MM.1S (cell line): ENCODE data around the gene BBOX1.

Experiments
- DNase-seq: peaks from one replicate; pipeline ENCODE4 v3.0.0-alpha.2; 2015
- H2AFZ ChIP-seq: fragments of 300-600 bp; sonication (generic); 2 replicates; pipeline ENCODE4 v1.6.0; 2016; ENCODE audit warnings: antibody characterized with exemption, low read length
- H3F3A ChIP-seq: fragments of 300-600 bp; sonication (generic); 2 replicates; pipeline ENCODE4 v1.6.1; 2016; ENCODE audit warnings: mild to moderate bottlenecking, antibody characterized with exemption, low read length, moderate library complexity, mixed read lengths; ENCODE audit not compliant: insufficient read depth
- H3K27ac ChIP-seq: fragments of 300-600 bp; sonication (generic); 2 replicates; pipeline ENCODE4 v1.5.1; 2016; ENCODE audit warnings: mild to moderate bottlenecking, low read length
- H3K27me3 ChIP-seq: fragments of 300-600 bp; sonication (generic); replicated peaks from 2 replicates; pipeline ENCODE4 v1.6.0; 2016; ENCODE audit warnings: low read length; ENCODE audit not compliant: insufficient read depth
- H3K36me3 ChIP-seq: fragments of 300-600 bp; sonication (generic); replicated peaks from 2 replicates; pipeline ENCODE4 v1.6.1; 2016; ENCODE audit warnings: mild to moderate bottlenecking, low read length, mixed read lengths; ENCODE audit not compliant: insufficient read depth
- H3K4me1 ChIP-seq: fragments of 300-600 bp; sonication (generic); 2 replicates; pipeline ENCODE4 v1.6.1; 2016; ENCODE audit warnings: low read length, mixed read lengths
- H3K4me2 ChIP-seq: fragments of 300-600 bp; sonication (generic); 2 replicates; pipeline ENCODE4 v1.6.0; 2016; ENCODE audit warnings: low read depth, low read length
- H3K4me3 ChIP-seq: fragments of 300-600 bp; sonication (generic); 2 replicates; pipeline ENCODE4 v1.5.1; 2016; ENCODE audit warnings: low read length, mixed read lengths
- H3K79me2 ChIP-seq: fragments of 300-600 bp; sonication (generic); 2 replicates; pipeline ENCODE4 v1.6.1; 2016; ENCODE audit warnings: mixed run types, low read length, mixed read lengths
- H3K9ac ChIP-seq: fragments of 300-600 bp; sonication (generic); 2 replicates; pipeline ENCODE4 v1.6.1; 2016; ENCODE audit warnings: low read length, mixed read lengths
- H3K9me2 ChIP-seq: fragments of 300-600 bp; sonication (generic); replicated peaks from 2 replicates; pipeline ENCODE4 v1.6.1; 2016; ENCODE audit warnings: mild to moderate bottlenecking, low read length, mixed read lengths; ENCODE audit not compliant: insufficient read depth
- H3K9me3 ChIP-seq: fragments of 300-600 bp; sonication (generic); replicated peaks from 2 replicates; pipeline ENCODE4 v1.6.1; 2016; ENCODE audit warnings: mild to moderate bottlenecking, low read length, mixed read lengths; ENCODE audit not compliant: insufficient read depth
- H4K20me1 ChIP-seq: fragments of 300-600 bp; sonication (generic); 2 replicates; pipeline ENCODE4 v1.6.1; 2016; ENCODE audit warnings: mild to moderate bottlenecking, low read length, moderate library complexity, mixed read lengths; ENCODE audit not compliant: insufficient read depth
- EZH2 ChIP-seq: fragments of 300-600 bp; sonication (generic); optimal IDR thresholded peaks from 2 replicates; pipeline ENCODE3; 2017; ENCODE audit warnings: low read depth, mild to moderate bottlenecking, antibody characterized with exemption, low read length, mixed read lengths
- EZH2phosphoT487 ChIP-seq: fragments of 300-600 bp; sonication (generic); IDR thresholded peaks from 2 replicates; pipeline ENCODE4 v1.6.1; 2018; ENCODE audit warnings: antibody characterized with exemption, low read length
- TF ChIP-seq, protein P1 (sequence below): fragments of 300-600 bp; sonication (generic); IDR thresholded peaks from 2 replicates; pipeline ENCODE4 v1.5.1; 2016; ENCODE audit warnings: antibody characterized with exemption, low read length, mixed read lengths

The BBOX1 gene

DNA sequence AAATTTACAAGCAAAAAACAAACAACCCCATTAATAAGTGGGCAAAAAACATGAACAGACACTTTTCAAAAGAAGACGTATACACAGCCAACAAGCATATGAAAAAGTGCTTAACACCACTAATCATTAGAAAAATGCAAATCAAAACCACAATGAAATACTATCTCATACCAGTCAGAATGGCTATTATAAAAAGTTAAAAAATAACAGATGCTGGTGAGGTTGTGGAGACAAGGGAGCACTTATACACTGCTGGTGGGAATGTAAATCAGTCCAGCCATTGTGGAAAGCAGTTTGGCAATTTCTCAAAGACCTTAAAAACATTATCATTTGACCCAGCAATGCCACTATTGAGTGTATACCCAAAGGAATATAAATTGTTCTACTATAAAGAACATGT lies 72.3 kb downstream of the BBOX1 start:
- H3K4me1 ChIP-seq: no peaks in the 10 kb centered on the region
- H3K4me3 ChIP-seq: no peak overlapping the region
- no peaks in the 10 kb centered on the region for H3K36me3 ChIP-seq
- no peaks in the 10 kb centered on the region for H3F3A ChIP-seq
- no peak overlapping the region for H3K9ac ChIP-seq
- no peak overlapping the region for H3K4me2 ChIP-seq
- no peaks in the 10 kb centered on the region for H3K27me3 ChIP-seq
- H2AFZ ChIP-seq: no peak overlapping the region
- TF ChIP-seq, protein P1, sequence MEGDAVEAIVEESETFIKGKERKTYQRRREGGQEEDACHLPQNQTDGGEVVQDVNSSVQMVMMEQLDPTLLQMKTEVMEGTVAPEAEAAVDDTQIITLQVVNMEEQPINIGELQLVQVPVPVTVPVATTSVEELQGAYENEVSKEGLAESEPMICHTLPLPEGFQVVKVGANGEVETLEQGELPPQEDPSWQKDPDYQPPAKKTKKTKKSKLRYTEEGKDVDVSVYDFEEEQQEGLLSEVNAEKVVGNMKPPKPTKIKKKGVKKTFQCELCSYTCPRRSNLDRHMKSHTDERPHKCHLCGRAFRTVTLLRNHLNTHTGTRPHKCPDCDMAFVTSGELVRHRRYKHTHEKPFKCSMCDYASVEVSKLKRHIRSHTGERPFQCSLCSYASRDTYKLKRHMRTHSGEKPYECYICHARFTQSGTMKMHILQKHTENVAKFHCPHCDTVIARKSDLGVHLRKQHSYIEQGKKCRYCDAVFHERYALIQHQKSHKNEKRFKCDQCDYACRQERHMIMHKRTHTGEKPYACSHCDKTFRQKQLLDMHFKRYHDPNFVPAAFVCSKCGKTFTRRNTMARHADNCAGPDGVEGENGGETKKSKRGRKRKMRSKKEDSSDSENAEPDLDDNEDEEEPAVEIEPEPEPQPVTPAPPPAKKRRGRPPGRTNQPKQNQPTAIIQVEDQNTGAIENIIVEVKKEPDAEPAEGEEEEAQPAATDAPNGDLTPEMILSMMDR: no peak
- TF ChIP-seq EZH2phosphoT487 (no peak), EZH2 (no peak)
- H3K79me2 ChIP-seq: no peaks in the 10 kb centered on the region
- no peaks in the 10 kb centered on the region for H3K9me3 ChIP-seq
- H4K20me1 ChIP-seq: no peaks in the 10 kb centered on the region
- no peak for DNase-seq
- H3K9me2 ChIP-seq: no peaks in the 10 kb centered on the region
- H3K27ac ChIP-seq: no peak overlapping the region

- no peaks in the 10 kb centered on the region for H3K36me3 ChIP-seq
- no peaks in the 10 kb centered on the region for H3K79me2 ChIP-seq
- no peak for DNase-seq
- H3F3A ChIP-seq: no peaks in the 10 kb centered on the region
- H3K27me3 ChIP-seq: no peaks in the 10 kb centered on the region
- H3K9me3 ChIP-seq: no peaks in the 10 kb centered on the region
- H3K9ac ChIP-seq: no peak overlapping the region
- no peaks in the 10 kb centered on the region for H3K4me1 ChIP-seq
- H4K20me1 ChIP-seq: no peaks in the 10 kb centered on the region
- no peak overlapping the region for H2AFZ ChIP-seq
- TF ChIP-seq, protein P1: no peak
- TF ChIP-seq EZH2phosphoT487 (no peak), EZH2 (no peak)
- no peak overlapping the region for H3K27ac ChIP-seq
- no peak overlapping the region for H3K4me2 ChIP-seq
- H3K4me3 ChIP-seq: no peak overlapping the region
- H3K9me2 ChIP-seq: no peaks in the 10 kb centered on the region
Measured at GRCh38 chr11:27115051-27115650, 74.5 kb downstream of the BBOX1 start.

DNA sequence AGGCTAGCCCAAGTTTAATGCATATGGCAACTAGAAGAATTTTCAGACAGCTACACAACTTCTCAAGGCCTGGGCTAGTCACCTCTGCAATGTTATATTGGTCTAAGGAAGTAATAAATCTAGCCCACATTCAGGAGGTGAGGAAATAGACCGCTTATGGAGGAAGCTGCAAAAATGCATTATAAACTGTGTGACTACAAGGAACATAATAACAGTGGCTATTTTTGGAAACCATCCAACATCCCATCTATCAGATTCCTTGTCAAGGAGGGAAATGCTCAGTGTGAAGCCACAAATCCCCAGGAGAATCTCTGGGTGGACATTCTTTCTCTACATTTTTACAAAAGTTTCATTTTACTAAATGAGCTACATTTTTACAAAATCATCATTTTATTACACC lies 76.1 kb downstream of the BBOX1 start:
- H2AFZ ChIP-seq: no peak overlapping the region
- no peaks in the 10 kb centered on the region for H3K79me2 ChIP-seq
- DNase-seq: no peak
- H3K4me3 ChIP-seq: no peak overlapping the region
- no peaks in the 10 kb centered on the region for H3K9me2 ChIP-seq
- no peak overlapping the region for H3K27ac ChIP-seq
- H3K9ac ChIP-seq: no peak overlapping the region
- H3K36me3 ChIP-seq: no peaks in the 10 kb centered on the region
- TF ChIP-seq, protein P1: no peak
- TF ChIP-seq EZH2 (no peak), EZH2phosphoT487 (no peak)
- no peaks in the 10 kb centered on the region for H3K27me3 ChIP-seq
- no peaks in the 10 kb centered on the region for H3K4me1 ChIP-seq
- no peaks in the 10 kb centered on the region for H3K9me3 ChIP-seq
- no peak overlapping the region for H3K4me2 ChIP-seq
- no peaks in the 10 kb centered on the region for H4K20me1 ChIP-seq
- no peaks in the 10 kb centered on the region for H3F3A ChIP-seq
